T-helper 1 cell treated with Interleukin-12 subunit alpha and Interleukin-12 subunit beta and Interleukin-4 antibody, amounts not matched to agents 30 ng/mL and 1 ng/mL, for 36 hours (primary cell): ENCODE data around the gene MCRIP2. TPM values are rescaled to one million over a fixed set of nuclear protein-coding genes. Genes with fewer than 3 reads are reported as not detected.

Experiments used
- intact Hi-C: fragments of 100-400 bp; cut with micrococcal nuclease; formaldehyde crosslinking; loops from one replicate; pipeline ENCODE4 v1.15.1; 2024
- total RNA-seq: library from RNA; stranded (reverse); gene quantifications from 2 replicates; pipeline ENCODE4 v1.2.3, GENCODE V29; 2022

MCRIP2 gene
- total RNA-seq, 1 donor from 2014 or later: 27.5 TPM

GRCh38 chr16:616733-617586 lies 24.7 kb upstream of the MCRIP2 start:
- intact Hi-C loops: no loop called here

- intact Hi-C loops: no loop called here
Measured at GRCh38 chr16:617855-618254, 23.8 kb upstream of the MCRIP2 start.

DNA sequence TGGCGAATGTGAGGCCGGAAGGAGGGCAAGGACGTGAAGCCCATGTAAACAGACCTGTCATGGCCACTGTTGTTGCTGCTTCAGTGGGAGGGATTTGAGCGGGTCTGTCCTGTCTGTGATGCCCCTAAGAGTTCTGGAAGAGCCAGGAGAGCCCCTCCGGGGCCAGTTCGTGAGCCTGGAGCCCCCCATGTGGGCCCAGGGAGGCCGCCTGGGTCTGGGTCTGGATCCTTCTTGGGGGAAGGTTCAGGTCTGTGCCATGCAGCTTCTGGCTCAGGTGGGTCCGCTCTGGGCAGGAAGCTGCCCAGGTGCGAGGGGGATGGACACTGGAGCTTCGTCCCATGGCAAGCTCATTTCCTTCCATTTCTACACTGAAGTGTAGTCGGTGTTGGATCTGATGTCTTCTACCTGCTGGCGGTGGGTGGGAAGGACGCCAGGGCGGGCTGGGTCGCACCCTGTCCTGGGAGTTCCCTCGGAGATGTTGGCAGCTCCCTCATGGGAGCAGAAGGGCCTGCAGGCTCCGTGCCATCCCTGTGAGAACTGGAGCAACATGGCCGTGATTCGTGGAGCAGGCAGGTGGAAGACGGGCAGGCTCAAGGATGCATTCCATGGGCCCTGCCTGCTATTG lies 22.0 kb upstream of the MCRIP2 start:
- intact Hi-C loops: no loop called here

- intact Hi-C loops: no loop called here
Measured at GRCh38 chr16:620700-621525, 20.7 kb upstream of the MCRIP2 start.

GRCh38 chr16:621526-622105 lies 20.0 kb upstream of the MCRIP2 start:
- intact Hi-C loops: no loop called here

- intact Hi-C loops: no loop called here
Measured at GRCh38 chr16:622920-623280, 18.7 kb upstream of the MCRIP2 start.

DNA sequence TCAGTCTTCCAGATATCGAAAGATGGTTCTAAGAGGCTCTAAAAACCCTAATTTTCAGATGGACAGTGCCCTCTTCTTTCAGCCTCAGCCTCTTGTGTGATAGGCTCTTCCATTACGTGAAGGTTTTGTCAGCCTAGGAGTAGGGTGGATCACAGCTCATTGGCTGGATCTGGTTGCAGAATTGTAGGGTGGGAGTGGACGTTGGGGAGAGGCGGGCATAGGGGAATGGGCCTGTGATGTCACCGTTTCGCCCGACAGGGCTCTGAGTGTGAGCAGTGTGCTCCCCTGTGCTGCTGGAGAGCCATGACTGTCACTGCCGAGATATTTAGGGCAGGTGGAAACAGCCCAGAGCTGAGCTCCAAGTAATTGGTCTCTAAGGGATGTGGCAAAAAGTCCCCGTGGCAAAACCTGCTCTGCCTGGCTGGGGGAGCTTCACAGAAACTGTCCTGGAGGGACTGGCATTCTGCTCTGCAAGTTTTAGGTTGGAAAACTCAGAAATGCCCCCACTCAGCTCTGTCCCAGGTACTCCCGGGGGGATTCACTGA lies 17.0 kb upstream of the MCRIP2 start:
- intact Hi-C loops: no loop called here

DNA sequence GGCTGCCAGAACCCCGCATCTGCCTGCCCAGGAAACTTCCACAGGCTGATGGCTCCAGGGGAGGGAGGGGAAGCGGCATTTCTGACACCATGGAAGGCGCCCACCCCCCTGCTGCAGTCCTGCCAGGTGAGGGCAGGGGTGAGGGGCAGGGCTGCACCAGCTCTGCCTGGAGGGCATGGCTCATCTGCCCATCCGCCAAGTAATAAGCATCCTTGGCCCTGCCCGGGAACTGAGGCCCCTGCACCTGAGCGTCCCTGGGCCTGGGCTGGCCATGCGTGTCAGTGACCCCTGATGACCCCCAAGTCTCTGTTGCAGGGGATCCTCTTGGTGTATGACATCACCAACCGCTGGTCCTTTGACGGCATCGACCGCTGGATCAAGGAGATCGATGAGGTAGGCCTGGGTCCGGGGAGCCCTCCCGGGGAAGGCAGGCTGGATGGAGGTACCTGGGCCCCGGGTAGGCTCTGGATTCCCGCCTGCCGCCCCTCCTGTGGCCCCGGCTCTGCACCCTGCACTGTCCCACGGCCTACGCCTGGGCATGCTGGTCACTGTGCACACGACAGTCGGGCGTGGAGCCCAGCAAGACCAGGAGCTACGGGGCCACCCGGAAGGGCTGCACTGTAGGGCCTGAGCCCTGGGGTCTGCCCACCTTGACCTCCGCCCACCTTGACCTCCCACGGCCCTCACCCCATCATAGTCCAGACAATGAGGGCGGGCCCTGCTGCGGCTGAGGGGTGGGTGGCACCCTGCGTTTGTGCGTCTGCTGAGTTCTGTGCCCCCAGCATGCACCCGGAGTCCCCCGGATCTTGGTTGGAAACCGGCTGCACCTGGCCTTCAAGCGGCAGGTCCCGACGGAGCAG lies 16.3 kb upstream of the MCRIP2 start:
- intact Hi-C loops: no loop called here

DNA sequence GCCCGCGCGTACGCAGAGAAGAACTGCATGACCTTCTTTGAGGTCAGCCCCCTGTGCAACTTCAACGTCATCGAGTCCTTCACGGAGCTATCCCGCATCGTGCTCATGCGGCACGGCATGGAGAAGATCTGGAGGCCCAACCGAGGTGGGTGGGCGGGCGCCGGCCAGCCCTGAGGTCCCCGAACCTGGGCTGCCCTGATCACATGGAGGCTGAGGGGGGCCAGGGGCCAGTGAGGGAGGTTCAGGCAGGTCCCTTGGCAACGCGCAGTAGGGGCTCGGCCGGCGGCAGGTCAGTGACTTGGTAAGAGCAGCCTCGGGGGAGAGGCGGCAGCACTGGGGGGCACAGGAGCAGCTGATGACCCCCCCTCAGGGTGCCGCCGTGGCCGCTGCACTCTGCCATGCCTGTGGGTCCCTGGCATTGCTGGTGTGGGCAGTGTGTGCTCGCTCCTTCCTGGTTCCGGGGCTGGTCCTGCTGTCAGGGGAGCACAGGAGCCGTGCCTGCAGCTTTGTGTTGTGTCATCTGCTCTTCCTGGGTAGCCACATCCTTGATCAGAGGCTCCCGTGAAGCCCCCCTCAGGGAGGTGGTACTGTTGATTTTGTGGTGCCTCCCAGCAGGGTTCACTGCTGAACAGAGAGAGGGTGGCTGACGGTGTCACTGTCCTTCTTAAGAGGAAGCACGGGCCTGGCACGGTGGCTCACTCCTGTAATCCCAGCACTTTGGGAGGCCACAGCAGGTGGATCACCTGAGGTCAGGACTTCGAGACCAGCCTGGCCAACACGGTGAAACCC lies 15.5 kb upstream of the MCRIP2 start:
- intact Hi-C loops: no loop called here

DNA sequence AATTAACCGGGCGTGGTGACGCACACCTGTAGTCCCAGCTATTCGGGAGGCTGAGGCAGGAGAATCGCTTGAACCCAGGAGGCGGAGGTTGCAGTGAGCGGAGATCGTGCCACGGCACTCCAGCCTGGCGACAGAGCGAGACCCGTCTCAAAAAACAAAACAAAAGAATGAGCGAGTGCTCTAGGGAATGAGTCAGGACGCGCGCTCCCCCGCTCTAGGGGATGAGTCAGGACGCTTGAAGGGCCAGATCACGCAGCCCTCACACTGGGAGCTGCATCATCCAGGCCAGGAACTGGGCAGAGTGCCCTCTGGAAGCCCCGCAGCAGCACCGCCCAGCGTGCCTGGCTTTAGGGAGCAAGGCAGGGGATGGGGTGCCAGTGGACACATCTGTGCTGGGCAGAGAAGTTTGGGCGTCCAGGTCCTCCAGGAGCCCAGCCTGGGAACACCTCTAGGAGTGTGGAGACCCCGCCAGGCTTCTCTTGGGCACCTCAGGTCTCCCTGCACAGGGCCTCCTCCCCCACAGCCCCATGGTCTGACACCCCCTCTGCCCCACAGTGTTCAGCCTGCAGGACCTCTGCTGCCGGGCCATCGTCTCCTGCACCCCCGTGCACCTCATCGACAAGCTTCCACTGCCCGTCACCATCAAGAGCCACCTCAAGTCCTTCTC lies 14.7 kb upstream of the MCRIP2 start:
- intact Hi-C loops: no loop called here

DNA sequence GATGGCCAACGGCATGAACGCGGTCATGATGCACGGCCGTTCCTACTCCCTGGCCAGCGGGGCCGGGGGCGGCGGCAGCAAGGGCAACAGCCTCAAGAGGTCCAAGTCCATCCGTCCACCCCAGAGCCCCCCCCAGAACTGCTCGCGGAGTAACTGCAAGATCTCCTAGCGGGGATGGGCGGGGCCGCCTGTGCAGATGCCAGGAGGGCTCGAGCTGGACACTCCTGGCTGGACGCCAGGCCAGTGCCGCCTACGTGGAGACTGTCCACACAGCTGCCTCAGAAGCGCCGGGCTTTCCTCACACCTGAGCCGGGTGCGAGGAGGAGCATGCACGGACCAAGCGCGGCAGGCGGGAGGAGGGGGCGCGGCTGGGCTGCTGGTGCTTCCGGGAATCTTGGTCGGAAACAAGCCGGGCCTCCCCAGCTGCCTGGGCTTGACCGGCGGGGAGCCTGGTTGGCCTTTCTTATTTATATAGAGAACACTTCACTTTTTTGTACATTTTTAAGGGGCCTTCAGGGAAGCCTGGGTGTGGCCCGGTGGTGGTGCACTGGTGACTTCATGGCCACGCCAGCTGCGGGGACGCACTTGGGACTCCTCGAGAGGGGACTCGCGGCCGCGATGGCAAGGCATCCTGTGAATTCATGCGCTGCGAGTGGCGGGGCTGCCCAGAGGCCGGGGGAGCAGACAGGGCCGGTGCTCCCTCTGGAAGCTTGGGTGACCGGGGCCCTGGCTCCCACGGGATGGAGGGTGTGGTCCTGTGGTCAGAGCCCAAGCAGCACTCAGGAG lies 14.0 kb upstream of the MCRIP2 start:
- intact Hi-C loops: no loop called here

DNA sequence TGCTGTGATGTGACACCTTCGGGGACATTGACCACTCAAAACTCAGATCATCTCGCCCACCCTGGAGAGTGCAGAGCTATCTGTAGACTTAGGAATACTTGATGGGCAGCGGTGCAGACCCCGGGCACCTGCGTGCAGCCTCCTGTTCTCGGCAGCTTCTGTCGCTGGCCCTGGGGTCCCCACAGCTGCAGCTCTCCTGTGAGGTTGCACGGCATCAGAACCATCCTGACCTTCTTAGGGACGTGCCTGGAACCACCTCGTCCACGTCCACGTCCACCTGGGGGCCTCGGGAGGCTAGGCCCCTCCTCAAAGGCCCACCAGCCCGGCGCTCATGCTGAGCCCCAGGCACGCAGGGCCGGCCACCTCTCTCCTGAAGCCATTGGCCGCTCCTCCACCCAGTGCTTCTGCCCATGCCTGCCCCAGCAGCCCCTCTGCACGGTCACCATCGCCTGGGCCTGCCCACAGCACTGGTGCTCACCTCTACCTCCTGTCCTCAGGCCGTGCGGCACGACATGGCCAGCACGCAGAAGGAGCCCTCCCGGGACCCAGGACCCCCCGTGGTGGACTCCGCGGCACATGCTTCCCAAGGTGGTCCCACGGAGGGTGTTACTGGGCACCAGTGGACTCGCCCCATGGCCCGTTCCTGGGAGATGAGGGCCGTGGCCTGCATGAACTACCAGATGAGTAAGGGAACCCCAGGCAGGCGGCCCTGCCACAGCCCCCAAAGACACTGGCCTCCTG lies 13.1 kb upstream of the MCRIP2 start:
- intact Hi-C loops: no loop called here

DNA sequence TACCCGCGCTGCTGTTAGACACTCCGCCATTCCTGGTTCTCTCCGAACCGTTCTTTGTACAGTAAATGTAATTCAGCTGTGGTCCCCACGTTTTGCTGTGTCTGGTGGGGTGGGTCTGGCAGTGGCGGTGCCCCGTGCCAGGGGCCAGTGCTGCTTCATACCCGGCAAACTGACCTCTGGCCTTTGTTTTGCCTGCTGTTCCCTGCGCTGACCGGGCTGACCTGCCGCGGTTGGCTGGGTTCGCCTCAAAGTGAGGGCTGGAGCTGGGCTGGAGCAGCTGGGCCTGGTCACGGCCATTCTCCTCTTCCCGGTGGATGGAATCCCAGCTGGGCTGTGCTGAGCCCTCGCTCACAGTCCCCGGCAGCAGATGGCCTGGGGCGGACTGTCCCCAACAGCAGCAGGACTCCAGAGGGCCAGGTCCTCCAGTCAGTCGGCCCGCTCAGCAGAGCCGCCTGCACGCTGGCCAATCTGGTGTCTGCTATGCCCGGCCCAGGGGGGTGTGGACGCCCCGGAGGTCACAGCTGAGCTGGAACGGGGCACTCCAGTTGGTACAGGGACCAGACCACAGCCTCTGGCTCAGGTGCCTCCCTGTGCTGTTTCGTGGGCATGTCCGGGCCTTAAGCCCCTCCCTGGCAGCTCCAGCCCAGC lies 12.3 kb upstream of the MCRIP2 start:
- intact Hi-C loops: no loop called here

DNA sequence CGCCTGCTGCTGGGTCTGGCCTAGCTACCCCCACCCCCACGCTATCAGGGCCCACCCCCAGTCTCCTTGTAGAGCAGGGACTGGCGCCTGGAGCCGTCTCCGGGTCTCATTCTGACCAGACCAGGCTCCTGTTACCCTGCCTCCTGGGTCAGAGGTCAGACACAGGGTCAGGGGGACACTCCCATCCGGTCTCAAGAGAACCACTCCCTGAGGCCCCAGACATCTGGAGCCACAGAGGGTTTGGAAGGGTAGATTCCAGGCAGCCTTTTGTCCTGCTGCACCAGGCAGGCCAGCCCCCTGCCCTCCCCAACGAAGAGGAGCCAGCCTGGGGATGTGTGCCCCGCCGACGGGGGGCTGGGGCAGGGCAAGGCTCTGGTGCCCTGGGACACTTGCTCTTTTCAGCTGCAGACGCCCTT lies 11.8 kb upstream of the MCRIP2 start:
- intact Hi-C loops: no loop called here

- intact Hi-C loops: no loop called here
Measured at GRCh38 chr16:630249-630814, 11.3 kb upstream of the MCRIP2 start.

- intact Hi-C loops: no loop called here
Measured at GRCh38 chr16:630815-631405, 10.7 kb upstream of the MCRIP2 start, which contains the start of gene WFIKKN1. Gene WFIKKN1 (plus strand): TSS chr16:630985. CDS start chr16:631254, 269 bp downstream.
